Fibroblast of mammary gland (primary cell): Measurements from ENCODE around the gene BCAR3.
A peak's percentile ranks its signal among the peaks of the same experiment; 100 is the strongest.

Experiments used
- DNase-seq: peaks from one replicate; pipeline ENCODE4 v3.0.0-alpha.2; 2010; ENCODE audit warnings: low read depth
- H3K4me3 ChIP-seq: 2 replicates; pipeline ENCODE4 v1.5.1; 2011; ENCODE audit warnings: low read depth, mild to moderate bottlenecking, low read length, moderate library complexity; ENCODE audit not compliant: control insufficient read depth
- CTCF ChIP-seq: conservative IDR thresholded peaks from 2 replicates; pipeline ENCODE4 v1.5.1; 2011; ENCODE audit warnings: low read depth, low read length, inconsistent platforms; ENCODE audit not compliant: control insufficient read depth, insufficient read depth

Gene BCAR3

DNA sequence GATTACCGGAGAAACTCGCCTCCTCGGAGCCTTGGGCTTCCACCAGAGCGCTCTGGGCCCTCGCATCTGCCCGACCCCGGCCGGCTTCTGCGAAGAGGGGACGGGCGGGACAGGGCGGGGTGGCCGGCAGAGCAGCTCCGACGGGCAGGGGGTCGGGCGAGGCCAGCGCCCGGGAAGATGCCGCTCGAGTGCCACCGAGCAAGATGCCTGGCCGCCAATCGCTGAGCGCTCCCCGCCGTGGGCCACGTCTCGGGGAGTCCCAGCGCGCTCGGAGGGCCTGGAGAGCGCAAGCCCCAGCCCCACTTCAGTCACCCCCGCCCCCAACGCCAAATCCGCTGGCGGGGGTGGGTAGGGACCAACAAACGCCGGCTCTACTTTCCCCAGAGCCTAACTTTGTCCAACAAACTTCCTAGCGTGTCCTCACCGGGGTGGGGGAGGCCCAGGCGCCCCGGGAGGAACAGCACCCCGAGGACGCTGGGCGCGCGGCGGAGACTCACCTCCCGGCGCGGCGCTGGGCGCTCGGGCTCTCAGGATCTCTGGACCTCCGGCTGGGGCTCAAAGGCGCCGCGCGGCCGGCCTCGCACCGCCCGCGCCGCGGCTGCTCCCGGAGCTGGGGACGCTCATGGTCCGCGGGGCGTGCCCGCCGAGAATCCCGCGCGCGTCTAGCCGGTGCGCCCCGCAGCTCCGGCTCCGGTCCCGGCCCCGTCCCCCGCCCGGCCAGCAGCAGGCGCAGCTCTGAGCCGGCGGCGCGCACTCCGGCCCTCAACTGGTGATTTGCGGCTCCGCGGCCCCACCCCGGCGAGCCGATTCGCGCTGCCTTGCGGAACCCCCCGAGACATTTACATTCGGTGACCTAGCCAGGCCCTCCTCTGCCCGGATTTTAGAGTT, at the start of gene BCAR3:
BCAR3 (minus strand) TSS at position 737 of the 888 bp plus-strand sequence. CDS start 6,907 bp downstream, outside the sequence.
- H3K4me3 ChIP-seq, result peak within 1 kb of the TSS; percentile 75
- no peak for TF ChIP-seq CTCF
- peak; percentile 62 for DNase-seq

GRCh38 chr1:93730621-93731020, 49.0 kb upstream of the BCAR3 start:
- H3K4me3 ChIP-seq, result no peak overlapping the region
- TF ChIP-seq CTCF, result no peak
- no peak for DNase-seq

DNA sequence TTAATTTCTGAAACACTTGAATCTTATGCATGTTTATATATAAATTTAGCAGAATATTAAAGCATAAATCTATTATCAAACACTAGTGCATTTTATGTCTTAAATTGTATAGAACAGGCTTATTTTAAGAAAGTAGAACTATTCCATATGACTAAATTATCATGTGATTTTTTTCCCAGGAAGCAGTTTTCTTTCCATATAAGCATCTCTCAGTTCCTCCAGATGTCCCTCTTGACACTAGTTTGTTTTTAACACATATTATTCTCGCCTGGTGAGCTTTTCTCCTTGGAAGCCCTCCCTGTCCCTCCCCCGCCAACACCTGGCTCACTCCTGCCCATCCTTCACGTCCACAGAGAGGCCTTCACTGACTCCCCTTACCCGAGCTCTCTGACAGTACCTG, 48.3 kb upstream of the BCAR3 start:
- no peak for DNase-seq
- H3K4me3 ChIP-seq, result no peak overlapping the region
- TF ChIP-seq CTCF, result no peak

- no peak overlapping the region for H3K4me3 ChIP-seq
- TF ChIP-seq CTCF, result no peak
- DNase-seq, result no peak
Measured at GRCh38 chr1:93729502-93729901, 47.9 kb upstream of the BCAR3 start.

GRCh38 chr1:93728480-93729131, 47.0 kb upstream of the BCAR3 start:
- no peak overlapping the region for H3K4me3 ChIP-seq
- DNase-seq, result no peak
- no peak for TF ChIP-seq CTCF

GRCh38 chr1:93723733-93724270, 42.2 kb upstream of the BCAR3 start:
- no peak for TF ChIP-seq CTCF
- no peak for DNase-seq
- H3K4me3 ChIP-seq, result no peak overlapping the region
